ENCODE measurements around the gene BTBD1. TPM values are rescaled to one million over a fixed set of nuclear protein-coding genes. Genes with fewer than 3 reads are reported as not detected.

Gene BTBD1
- total RNA-seq, 2 experiments from 2014 or later: 58.3 to 77.6 TPM

DNA sequence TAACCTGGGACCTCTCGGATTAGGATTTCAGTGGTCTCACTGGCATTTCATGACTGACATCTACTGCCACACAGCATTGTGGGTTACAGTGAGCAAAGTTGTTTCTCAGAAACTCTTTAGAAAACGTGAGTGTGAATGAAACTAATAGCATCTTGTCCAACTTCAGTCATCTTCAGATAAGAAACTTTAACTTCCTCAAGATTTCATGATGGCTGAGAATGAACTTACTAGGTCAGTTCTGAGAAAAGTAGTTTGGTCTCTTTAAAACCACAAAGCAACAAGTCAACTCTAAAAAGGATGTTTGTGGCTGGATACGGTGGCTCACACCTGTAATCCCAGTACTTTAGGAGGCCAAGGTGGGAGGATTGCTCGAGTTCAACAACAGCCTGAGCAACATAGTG, 100.4 kb downstream of the BTBD1 start:
- H3K9me3 Mint-ChIP-seq (ENCODE audit: low read depth): no peaks in the 10 kb centered on the region
- no peak overlapping the region for H3K4me3 Mint-ChIP-seq
- peak; percentile 80 for ATAC-seq
- intact Hi-C loops (cut with DNase I, micrococcal nuclease): no loop called here
- DNase-seq: peak; percentile 42
- no peaks in the 10 kb centered on the region for H3K27me3 Mint-ChIP-seq
- no peak overlapping the region for H3K27ac Mint-ChIP-seq
- peaks cover 9% of the 10 kb centered on the region for H3K4me1 Mint-ChIP-seq
- H3K36me3 Mint-ChIP-seq (ENCODE audit: low read depth): no peaks in the 10 kb centered on the region
- POLR2A ChIA-PET: no interaction called here
- CTCF ChIA-PET: no interaction called here

Small RNAs within 50 kb of the gene (microRNA-seq; reads per million reads assigned to microRNA genes)
- gene MIR4515 (ENCODE audit: borderline replicate concordance): not detected

Other genes with a start within 250 kb of the BTBD1 start
- gene HOMER2, start 114.5 kb downstream of the BTBD1 start, total RNA-seq: 1 to 10 TPM; 3.5 to 4.6 TPM
- 10 to 100 TPM; 17.3 to 19.5 TPM for gene RAMAC, start 81.0 kb downstream of the BTBD1 start, total RNA-seq
- gene C15orf40, start 55.6 kb downstream of the BTBD1 start, total RNA-seq: 10 to 100 TPM; 20.2 to 23.1 TPM
- 1 to 10 TPM; 1.3 to 1.5 TPM for gene TM6SF1, start 40.4 kb upstream of the BTBD1 start, total RNA-seq
- 1 to 10 TPM; 5.0 to 7.4 TPM for gene HDGFL3, start 140.6 kb upstream of the BTBD1 start, total RNA-seq
- not detected for gene BNC1, start 217.4 kb upstream of the BTBD1 start, total RNA-seq

Measured in activated CD4-positive, alpha-beta T cell treated with anti-CD3 and anti-CD28 coated beads for 36 hours (primary cell).